H9 (cell line): ENCODE results near the gene TRIP10. TPM values are rescaled to one million over a fixed set of nuclear protein-coding genes. Genes with fewer than 3 reads are reported as not detected.

Experiments
- DNase-seq: peaks from one replicate; pipeline ENCODE4 v3.0.0-alpha.2; 2017
- H2AFZ ChIP-seq: one replicate; pipeline ENCODE4 v1.6.1; 2013; ENCODE audit warnings: mild to moderate bottlenecking, low read length, control low read depth, moderate library complexity
- H2AK5ac ChIP-seq: 2 replicates; pipeline ENCODE4 v1.6.1; 2013; ENCODE audit warnings: low read length, control low read depth, mixed read lengths; ENCODE audit not compliant: insufficient read length
- H2BK120ac ChIP-seq: one replicate; pipeline ENCODE4 v1.6.1; 2013; ENCODE audit warnings: low read depth, mild to moderate bottlenecking, low read length, control low read depth, inconsistent platforms; ENCODE audit not compliant: poor library complexity, severe bottlenecking
- H2BK12ac ChIP-seq: 2 replicates; pipeline ENCODE4 v1.6.1; 2013; ENCODE audit warnings: low read length, control low read depth, mixed read lengths, low read depth; ENCODE audit not compliant: insufficient read length
- H2BK15ac ChIP-seq: 2 replicates; pipeline ENCODE4 v1.6.1; 2013; ENCODE audit warnings: low read depth, low read length, control low read depth
- H2BK20ac ChIP-seq: one replicate; pipeline ENCODE4 v1.6.1; 2013; ENCODE audit warnings: low read depth, mild to moderate bottlenecking, low read length, control low read depth, inconsistent platforms; ENCODE audit not compliant: poor library complexity, severe bottlenecking
- H2BK5ac ChIP-seq: 2 replicates; pipeline ENCODE4 v1.6.1; 2013; ENCODE audit warnings: low read length, control low read depth, mixed read lengths; ENCODE audit not compliant: insufficient read length
- H3K14ac ChIP-seq: 2 replicates; pipeline ENCODE4 v1.6.1; 2013; ENCODE audit warnings: low read length, control low read depth; ENCODE audit not compliant: insufficient read depth
- H3K18ac ChIP-seq: 2 replicates; pipeline ENCODE4 v1.6.1; 2013; ENCODE audit warnings: low read depth, mild to moderate bottlenecking, mixed read lengths, low read length, control low read depth; ENCODE audit not compliant: insufficient read length
- H3K23ac ChIP-seq: 2 replicates; pipeline ENCODE4 v1.6.1; 2013; ENCODE audit warnings: low read length, control low read depth, mixed read lengths, low read depth; ENCODE audit not compliant: insufficient read length
- H3K23me2 ChIP-seq: 2 replicates; pipeline ENCODE4 v1.6.1; 2013; ENCODE audit warnings: low read depth, mild to moderate bottlenecking, mixed read lengths, low read length, control low read depth; ENCODE audit not compliant: insufficient read length, poor library complexity, severe bottlenecking
- H3K27ac ChIP-seq: 2 replicates; pipeline ENCODE4 v1.5.1; 2013; ENCODE audit warnings: low read length, control low read depth, mixed read lengths, low read depth; ENCODE audit not compliant: insufficient read length
- H3K27me3 ChIP-seq: 2 replicates; pipeline ENCODE4 v1.6.1; 2013; ENCODE audit warnings: low read length, control low read depth, inconsistent platforms; ENCODE audit not compliant: insufficient read depth
- H3K4ac ChIP-seq: 2 replicates; pipeline ENCODE4 v1.6.1; 2013; ENCODE audit warnings: low read depth, mild to moderate bottlenecking, control low read depth, inconsistent platforms, low read length, moderate library complexity
- H3K4me1 ChIP-seq: 2 replicates; pipeline ENCODE4 v1.6.1; 2013; ENCODE audit warnings: low read length, control low read depth, inconsistent platforms; ENCODE audit not compliant: insufficient read depth
- H3K4me2 ChIP-seq: 2 replicates; pipeline ENCODE4 v1.6.1; 2013; ENCODE audit warnings: low read length, control low read depth, mixed read lengths; ENCODE audit not compliant: insufficient read length, insufficient read depth
- H3K56ac ChIP-seq: 2 replicates; pipeline ENCODE4 v1.6.1; 2013; ENCODE audit warnings: low read depth, mild to moderate bottlenecking, mixed read lengths, low read length, control low read depth; ENCODE audit not compliant: insufficient read length
- H3K79me1 ChIP-seq: 2 replicates; pipeline ENCODE4 v1.6.1; 2013; ENCODE audit warnings: low read depth, mild to moderate bottlenecking, moderate library complexity, low read length, control low read depth, inconsistent platforms; ENCODE audit not compliant: insufficient read depth, poor library complexity, severe bottlenecking
- H3K79me2 ChIP-seq: 2 replicates; pipeline ENCODE4 v1.6.1; 2013; ENCODE audit warnings: low read length, control low read depth, inconsistent platforms; ENCODE audit not compliant: insufficient read depth
- H3K9ac ChIP-seq: 2 replicates; pipeline ENCODE4 v1.6.1; 2013; ENCODE audit warnings: low read length, control low read depth, mixed read lengths; ENCODE audit not compliant: insufficient read length; ENCODE audit errors: extremely low read depth
- H3K9me3 ChIP-seq: one replicate; pipeline ENCODE4 v1.6.1; 2013; ENCODE audit warnings: low read depth, low read length, inconsistent platforms; ENCODE audit not compliant: control insufficient read depth
- H3T11ph ChIP-seq: one replicate; pipeline ENCODE4 v1.6.1; 2013; ENCODE audit warnings: mild to moderate bottlenecking, low read length, control low read depth, inconsistent platforms
- H4K20me1 ChIP-seq: one replicate; pipeline ENCODE4 v1.6.1; 2013; ENCODE audit not compliant: control insufficient read depth, insufficient read length, insufficient read depth
- H4K5ac ChIP-seq: 2 replicates; pipeline ENCODE4 v1.6.1; 2013; ENCODE audit warnings: low read depth, mild to moderate bottlenecking, mixed read lengths, low read length, control low read depth; ENCODE audit not compliant: insufficient read length
- H4K8ac ChIP-seq: replicated peaks from 2 replicates; pipeline ENCODE4 v1.6.1; 2013; ENCODE audit warnings: low read length, control low read depth, mixed read lengths, low read depth; ENCODE audit not compliant: insufficient read length
- H4K91ac ChIP-seq: 2 replicates; pipeline ENCODE4 v1.6.1; 2013; ENCODE audit warnings: low read depth, mild to moderate bottlenecking, moderate library complexity, mixed read lengths, low read length, control low read depth; ENCODE audit not compliant: insufficient read length
- H3K27ac Mint-ChIP-seq, 3 experiments: 2 replicates in 2 of 3; 3 replicates in 1 of 3; pipeline ENCODE4 v1.8.0; 2020 to 2021; ENCODE audit warnings: mixed read lengths in 3 of 3, mild to moderate bottlenecking in 1 of 3, moderate library complexity in 1 of 3
- H3K27me3 Mint-ChIP-seq: 2 replicates; pipeline ENCODE4 v1.8.0; 2021; ENCODE audit warnings: low read depth, mild to moderate bottlenecking, moderate library complexity, mixed read lengths
- H3K36me3 Mint-ChIP-seq, 3 experiments: 2 replicates in 2 of 3; 3 replicates in 1 of 3; pipeline ENCODE4 v1.8.0; 2020 to 2021; ENCODE audit warnings: low read depth in 3 of 3, mixed read lengths in 3 of 3; ENCODE audit not compliant: insufficient read depth in 1 of 3
- H3K4me1 Mint-ChIP-seq, 2 experiments: 2 replicates each; pipeline ENCODE4 v1.8.0; 2020; ENCODE audit warnings: mixed read lengths in 2 of 2
- H3K4me3 Mint-ChIP-seq, 2 experiments: 2 replicates in 1 of 2; 3 replicates in 1 of 2; pipeline ENCODE4 v1.8.0; 2020 to 2021; ENCODE audit warnings: mild to moderate bottlenecking in 2 of 2, mixed read lengths in 2 of 2, moderate library complexity in 1 of 2
- H3K9me3 Mint-ChIP-seq, 2 experiments: 2 replicates in 1 of 2; 3 replicates in 1 of 2; pipeline ENCODE4 v1.8.0; 2020; ENCODE audit warnings: mild to moderate bottlenecking in 2 of 2, mixed read lengths in 2 of 2, moderate library complexity in 1 of 2
- CTCF ChIP-seq: fragments of 200-600 bp; sonication (generic); conservative IDR thresholded peaks from 3 replicates; pipeline ENCODE4 v1.8.0; 2021; ENCODE audit warnings: antibody characterized with exemption, mild to moderate bottlenecking
- WGBS: extraction: QIAGEN DNeasy Blood & Tissue Kit; methylation state at CpG from one replicate; pipeline ENCODE4 v1.1.7; 2013; ENCODE audit warnings: missing lambda C conversion rate, low lambda C conversion rate, mixed read lengths; ENCODE audit not compliant: insufficient read length; ENCODE audit errors: extremely low coverage; 5-methylcytosine and 5-hydroxymethylcytosine counted together
- total RNA-seq: library from RNA; stranded (reverse); gene quantifications from 2 replicates; pipeline ENCODE4 v1.2.1, GENCODE V29; 2021

TRIP10 gene
- total RNA-seq, 1 experiment from 2014 or later = 56.4 TPM

DNA sequence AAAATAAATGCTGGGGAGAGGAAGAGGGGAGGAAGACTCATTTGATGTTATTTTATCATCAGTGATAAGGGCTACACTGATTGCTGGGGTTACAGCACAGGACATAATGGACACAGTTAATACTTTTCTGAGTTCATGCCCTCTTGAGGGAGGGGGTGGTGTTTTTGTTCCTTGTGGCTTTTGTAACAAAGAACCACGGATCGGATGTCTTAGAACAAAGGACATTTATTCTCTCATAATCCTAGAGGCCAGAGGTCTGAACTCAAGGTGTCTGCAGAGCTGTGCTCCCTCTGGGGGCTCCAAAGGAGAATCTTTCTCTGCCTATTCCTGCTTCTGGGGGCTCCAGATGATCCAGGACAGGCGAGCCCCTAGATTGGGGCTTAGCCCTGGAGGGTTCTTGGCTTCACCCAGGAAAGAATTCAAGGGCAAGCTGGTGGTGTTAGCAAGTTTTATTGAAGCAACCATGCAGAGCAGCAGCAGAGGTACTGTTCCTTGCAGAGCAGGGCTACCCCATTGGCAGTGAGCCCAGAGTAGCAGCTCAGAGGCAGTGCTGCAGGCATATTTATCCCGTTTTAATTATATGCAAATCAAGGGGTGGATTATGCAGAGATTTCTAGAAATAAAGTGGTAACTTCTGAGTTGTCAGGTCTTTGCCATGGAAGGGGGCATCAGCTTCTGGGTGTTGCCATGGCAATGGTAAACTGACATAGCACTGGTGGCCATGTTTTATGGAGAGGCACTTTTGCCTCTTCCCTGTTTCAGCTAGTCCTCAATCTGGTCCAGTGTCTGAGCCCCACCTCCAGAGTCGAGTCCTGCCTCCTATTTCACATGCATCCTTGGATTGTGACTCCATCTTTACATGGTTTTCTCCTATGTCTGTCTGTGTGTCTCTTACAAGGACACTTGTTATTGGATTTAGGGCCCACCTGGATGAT is 51.0 kb downstream of the TRIP10 start:
- H3K14ac ChIP-seq = no peak overlapping the region
- no peak overlapping the region for H4K8ac ChIP-seq
- no peak overlapping the region for H2AFZ ChIP-seq
- no peaks in the 10 kb centered on the region for H3K79me1 ChIP-seq
- H2BK20ac ChIP-seq = no peak overlapping the region
- peaks cover 48 to 79% of the 10 kb centered on the region in 2 experiments for H3K9me3 Mint-ChIP-seq
- H3K23ac ChIP-seq = no peak overlapping the region
- no peak overlapping the region for H3K4ac ChIP-seq
- H3K4me1 Mint-ChIP-seq = no peaks in the 10 kb centered on the region
- H3K27me3 Mint-ChIP-seq = peaks cover 13% of the 10 kb centered on the region
- H4K20me1 ChIP-seq = no peaks in the 10 kb centered on the region
- no peak for TF ChIP-seq CTCF
- H3K36me3 Mint-ChIP-seq = peaks cover 0 to 18% (median 16%) of the 10 kb centered on the region in 3 experiments; a peak in 5 of 7 replicates
- H3K27ac Mint-ChIP-seq = no peak overlapping the region
- no peak overlapping the region for H3K27ac ChIP-seq
- no peaks in the 10 kb centered on the region for H3K23me2 ChIP-seq
- H3K18ac ChIP-seq = no peak overlapping the region
- H4K5ac ChIP-seq = no peak overlapping the region
- no peak overlapping the region for H4K91ac ChIP-seq
- no peaks in the 10 kb centered on the region for H3K4me1 ChIP-seq
- H3K9ac ChIP-seq = no peak overlapping the region
- no peak overlapping the region for H2BK120ac ChIP-seq
- H3K9me3 ChIP-seq = peaks cover 24% of the 10 kb centered on the region
- H3K4me2 ChIP-seq = no peak overlapping the region
- no peak overlapping the region for H2AK5ac ChIP-seq
- H2BK5ac ChIP-seq = no peak overlapping the region
- WGBS = no CpG with 5 or more reads among the region's 5 CpGs
- H2BK12ac ChIP-seq = no peak overlapping the region
- no peak overlapping the region for H3K4me3 Mint-ChIP-seq
- no peak overlapping the region for H2BK15ac ChIP-seq
- H3K56ac ChIP-seq = no peak overlapping the region
- no peak overlapping the region for H3T11ph ChIP-seq
- H3K79me2 ChIP-seq = no peaks in the 10 kb centered on the region
- no peak for DNase-seq
- H3K27me3 ChIP-seq = no peaks in the 10 kb centered on the region
